CD4-positive, CD25-positive, alpha-beta regulatory T cell (primary cell): ENCODE measurements around the gene SERTAD1. TPM values are rescaled to one million over a fixed set of nuclear protein-coding genes. Genes with fewer than 3 reads are reported as not detected.
"Not testable (repeated sequence)": the region's sequence is repeated elsewhere in the genome, so short reads cannot be mapped to it uniquely, and the experiment has no call there.

Experiments
- ATAC-seq, 2 donors: fragments of 150-1000 bp; cut with Tn5 transposase; one replicate each; pipeline ENCODE4 v1.10.0; 2021; ENCODE audit warnings: low read depth in 2 of 2, moderate number of reproducible peaks in 2 of 2, moderate library complexity in 1 of 2
- DNase-seq, 3 donors: peaks; one replicate each; pipeline versions ENCODE4 v3.0.0 to v3.0.0-alpha.2; 2012 to 2022; ENCODE audit warnings: mixed read lengths in 1 of 3
- H3K27ac ChIP-seq: one replicate; pipeline ENCODE4 v1.7.0; 2013; ENCODE audit warnings: mild to moderate bottlenecking, low read length; ENCODE audit not compliant: insufficient read depth, poor library complexity, severe bottlenecking
- H3K27me3 ChIP-seq: one replicate; pipeline ENCODE4 v1.7.0; 2013; ENCODE audit warnings: low read length; ENCODE audit not compliant: control insufficient read depth, insufficient read depth
- H3K36me3 ChIP-seq: one replicate; pipeline ENCODE4 v1.7.0; 2013; ENCODE audit warnings: mild to moderate bottlenecking, low read length, moderate library complexity; ENCODE audit not compliant: control insufficient read depth, insufficient read depth
- H3K4me1 ChIP-seq: 2 replicates; pipeline ENCODE4 v1.7.0; 2013; ENCODE audit warnings: mild to moderate bottlenecking, low read length; ENCODE audit not compliant: insufficient read depth, control insufficient read depth, poor library complexity, severe bottlenecking
- H3K4me3 ChIP-seq: one replicate; pipeline ENCODE4 v1.7.0; 2013; ENCODE audit warnings: low read depth, mild to moderate bottlenecking, low read length, moderate library complexity
- H3K9me3 ChIP-seq, 2 experiments: 1 replicate in 1 of 2; 2 replicates in 1 of 2; pipeline ENCODE4 v1.7.0; 2013; ENCODE audit warnings: low read length in 2 of 2, mild to moderate bottlenecking in 1 of 2, moderate library complexity in 1 of 2; ENCODE audit not compliant: control insufficient read depth in 2 of 2
- H3K27ac Mint-ChIP-seq, 3 donors: one replicate each; pipeline ENCODE4 v1.8.0; 2020 to 2022; ENCODE audit warnings: mild to moderate bottlenecking in 3 of 3, mixed read lengths in 3 of 3, moderate library complexity in 2 of 3
- H3K27me3 Mint-ChIP-seq: one replicate; pipeline ENCODE4 v1.8.0; 2022; ENCODE audit warnings: mild to moderate bottlenecking, mixed read lengths
- H3K36me3 Mint-ChIP-seq: one replicate; pipeline ENCODE4 v1.8.0; 2020; ENCODE audit warnings: mixed read lengths
- H3K4me1 Mint-ChIP-seq, 4 donors: one replicate each; pipeline ENCODE4 v1.8.0; 2020 to 2022; ENCODE audit warnings: mixed read lengths in 4 of 4, mild to moderate bottlenecking in 1 of 4
- H3K4me3 Mint-ChIP-seq, 4 donors: one replicate each; pipeline ENCODE4 v1.8.0; 2020 to 2022; ENCODE audit warnings: mild to moderate bottlenecking in 4 of 4, mixed read lengths in 4 of 4, moderate library complexity in 3 of 4
- H3K9me3 Mint-ChIP-seq, 7 donors: one replicate each; pipeline ENCODE4 v1.8.0; 2020 to 2022; ENCODE audit warnings: mixed read lengths in 7 of 7, mild to moderate bottlenecking in 3 of 7, moderate library complexity in 2 of 7
- polyA plus RNA-seq, 4 donors: library from polyadenylated mRNA; unstranded; fragments of 300-500 nt; fragmentation: Illumina TruSeq; gene quantifications; one replicate each; pipeline ENCODE4 v1.2.3, GENCODE V29; 2021
- total RNA-seq: library from RNA; stranded (reverse); gene quantifications from one replicate; pipeline ENCODE4 v1.2.3, GENCODE V29; 2022

Gene SERTAD1
- total and polyA plus RNA-seq, 5 donors from 2014 or later: 5.5 to 17.0 (median 6.1) TPM

DNA sequence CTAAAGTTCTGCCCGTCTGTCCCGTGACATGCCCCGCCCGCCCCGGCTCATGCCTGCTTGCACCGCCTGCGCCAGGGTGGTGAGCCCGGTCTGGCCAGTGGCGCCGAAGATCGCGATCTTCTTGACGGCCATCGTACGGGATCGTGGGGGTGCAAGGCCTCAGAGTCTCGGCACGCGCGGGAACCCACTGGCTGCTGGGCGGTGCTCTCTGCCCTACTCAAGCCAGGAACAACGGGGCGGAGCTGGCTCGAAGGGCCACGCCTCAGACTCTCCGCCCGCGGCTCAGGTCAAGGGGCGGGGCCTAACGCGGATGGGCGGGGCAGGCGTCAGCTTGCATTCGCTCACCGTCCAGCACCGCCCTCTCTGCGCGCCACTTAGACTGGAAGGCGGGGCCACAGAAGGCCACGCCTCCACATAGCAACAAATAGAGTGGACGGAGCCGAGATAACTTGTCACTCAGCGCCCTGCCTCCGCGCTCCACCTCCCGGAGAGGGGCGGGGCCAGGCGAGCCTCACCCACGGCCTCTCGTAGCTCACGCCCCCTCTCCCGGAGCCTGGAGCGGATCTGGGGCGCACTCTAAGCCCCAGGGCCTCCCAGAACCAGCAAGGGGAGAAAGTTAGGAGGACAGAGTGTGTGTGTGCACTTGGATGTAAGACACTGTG lies 39.9 kb upstream of the SERTAD1 start, which contains the start of gene BLVRB:
TSS of gene BLVRB (minus strand) at position 189 of the 662 bp plus-strand sequence. CDS start at position 132, 57 bp downstream.
- Mint-ChIP-seq H3K4me3 (peak within 1 kb of the TSS; percentile 19 to 86 (median 82)), H3K27ac (peak within 1 kb of the TSS; percentile 48 to 93 (median 92)), H3K9me3 (no peaks in the 10 kb centered on the region), H3K4me1 (peaks cover 0 to 30% (median 13%) of the 10 kb centered on the region in 4 donors), H3K27me3 (peaks cover 16% of the 10 kb centered on the region), H3K36me3 (no peaks in the 10 kb centered on the region)
- Histone ChIP-seq H3K4me3 (peak within 1 kb of the TSS; percentile 86), H3K36me3 (no peaks in the 10 kb centered on the region), H3K9me3 (no peaks in the 10 kb centered on the region), H3K27ac (peak within 1 kb of the TSS; percentile 67), H3K4me1 (peaks cover 28% of the 10 kb centered on the region), H3K27me3 (peaks cover 7% of the 10 kb centered on the region)
- DNase-seq: peak; percentile 99 to 100 (median 99)
- peak; percentile 88 to 91 for ATAC-seq

DNA sequence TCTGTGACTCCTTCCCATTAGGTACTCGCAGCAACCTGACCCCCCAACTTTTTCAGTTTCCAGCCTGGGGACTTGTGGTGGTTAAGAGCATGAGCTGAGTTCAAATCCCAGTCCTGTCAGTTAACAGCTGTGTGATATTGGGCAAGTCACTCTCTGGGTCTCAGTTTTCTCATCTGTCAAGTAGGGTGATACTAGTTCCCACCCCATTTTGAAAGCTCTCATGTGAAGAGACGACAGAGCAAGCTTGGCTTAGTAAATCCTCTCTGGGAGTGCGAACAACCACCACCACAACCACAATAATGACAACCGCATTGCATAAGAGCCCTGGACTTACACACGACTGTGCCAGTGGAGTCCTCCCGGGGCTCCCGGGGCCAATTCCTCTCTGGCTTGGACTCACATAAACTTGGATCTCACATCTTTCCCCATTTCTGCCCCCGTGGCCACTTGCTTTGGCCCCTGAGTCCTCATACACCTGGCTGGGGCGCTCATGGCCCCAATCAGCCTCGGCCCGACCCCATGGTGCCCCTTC lies 39.3 kb upstream of the SERTAD1 start:
- Mint-ChIP-seq H3K4me1 (peaks cover 0 to 30% (median 13%) of the 10 kb centered on the region in 4 donors), H3K9me3 (no peaks in the 10 kb centered on the region), H3K4me3 (peak overlapping the region; percentile 19 to 86 (median 82)), H3K36me3 (no peaks in the 10 kb centered on the region), H3K27me3 (peaks cover 16% of the 10 kb centered on the region), H3K27ac (peak overlapping the region; percentile 48 to 93 (median 92))
- Histone ChIP-seq H3K9me3 (no peaks in the 10 kb centered on the region), H3K4me1 (peaks cover 28% of the 10 kb centered on the region), H3K36me3 (no peaks in the 10 kb centered on the region), H3K4me3 (peak overlapping the region; percentile 59), H3K27ac (peak overlapping the region; percentile 61), H3K27me3 (peaks cover 7% of the 10 kb centered on the region)
- peak in 1 of 3 donors; percentile 48 for DNase-seq
- no peak for ATAC-seq

DNA sequence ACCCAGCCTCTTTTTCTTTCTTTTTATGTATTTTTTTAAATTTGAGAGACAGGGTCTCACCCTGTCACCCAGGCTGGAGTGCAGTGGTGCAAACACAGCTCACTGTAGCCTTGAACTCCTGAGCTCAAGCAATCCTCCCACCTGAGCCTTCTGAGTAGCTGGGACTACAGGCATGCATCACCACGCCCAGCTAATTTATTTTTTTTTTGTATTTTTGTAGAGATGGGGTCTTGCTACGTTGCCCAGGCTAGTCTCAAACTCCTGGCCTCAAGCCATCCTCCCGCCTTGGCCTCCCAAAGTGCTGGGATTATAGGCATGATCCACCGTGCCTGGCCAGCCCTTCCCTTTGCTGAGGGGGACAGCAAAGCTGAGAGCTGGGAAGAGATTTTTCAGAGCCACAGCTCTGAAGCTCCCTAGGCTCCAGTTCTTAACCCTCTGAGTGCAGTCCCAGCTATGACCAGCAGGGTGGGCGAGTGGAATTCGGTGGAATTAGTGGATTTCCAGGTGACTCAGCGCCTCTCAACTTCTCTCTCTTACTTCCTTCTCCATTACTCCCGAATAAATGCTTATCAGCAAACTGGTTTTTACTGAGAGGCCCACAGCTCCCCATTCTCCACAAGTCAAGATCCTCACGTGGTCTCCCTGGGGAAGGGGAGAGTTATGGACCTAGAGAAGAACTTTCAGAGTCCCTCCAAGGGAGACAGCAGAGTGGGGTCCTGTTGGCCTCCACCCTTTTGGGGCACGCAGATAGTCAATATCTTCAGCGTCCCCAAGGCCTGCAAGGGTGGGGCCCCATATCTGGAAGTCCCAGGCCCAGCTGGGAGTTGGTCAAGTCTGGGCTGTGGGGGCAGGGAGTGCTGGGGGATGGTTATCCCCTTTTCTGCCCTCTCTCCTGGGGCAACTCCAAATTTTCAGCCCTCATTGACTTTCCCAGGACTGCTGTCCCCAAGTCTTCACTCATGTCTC lies 38.5 kb upstream of the SERTAD1 start:
- ATAC-seq: no peak
- Mint-ChIP-seq H3K27me3 (peaks cover 16% of the 10 kb centered on the region), H3K9me3 (no peaks in the 10 kb centered on the region), H3K4me1 (peaks cover 0 to 30% (median 13%) of the 10 kb centered on the region in 4 donors), H3K36me3 (no peaks in the 10 kb centered on the region), H3K4me3 (peak overlapping the region; percentile 19 to 86 (median 82)), H3K27ac (peak overlapping the region in 1 of 3 donors; percentile 92)
- peak; percentile 49 to 66 (median 51) for DNase-seq
- peak overlapping the region; percentile 59 for H3K4me3 ChIP-seq
- H3K27ac ChIP-seq: no peak overlapping the region
- H3K9me3 ChIP-seq: no peaks in the 10 kb centered on the region
- H3K4me1 ChIP-seq: peaks cover 28% of the 10 kb centered on the region
- peaks cover 7% of the 10 kb centered on the region for H3K27me3 ChIP-seq
- H3K36me3 ChIP-seq: no peaks in the 10 kb centered on the region

DNA sequence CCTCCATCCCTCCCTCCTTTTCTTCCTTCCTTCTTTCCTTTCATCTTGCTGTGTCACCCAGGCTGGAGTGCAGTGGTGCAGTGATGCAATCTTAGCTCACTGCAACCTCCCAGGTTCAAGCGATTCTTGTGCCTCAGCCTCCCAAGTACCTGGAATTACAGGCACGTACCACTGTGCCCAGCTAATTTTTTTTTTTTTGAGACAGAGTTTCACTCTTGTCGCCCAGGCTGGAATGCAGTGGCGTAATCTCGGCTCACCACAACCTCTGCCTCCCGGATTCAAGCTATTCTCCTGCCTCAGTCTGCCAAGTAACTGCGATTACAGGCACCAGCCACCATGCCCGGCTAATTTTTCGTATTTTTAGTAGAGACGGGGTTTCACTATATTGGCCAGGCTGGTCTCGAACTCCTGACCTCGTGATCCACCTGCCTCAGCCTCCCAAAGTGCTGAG lies 37.8 kb upstream of the SERTAD1 start:
- not testable (repeated sequence) for H3K9me3 ChIP-seq, H3K27ac ChIP-seq, H3K4me3 Mint-ChIP-seq, H3K9me3 Mint-ChIP-seq, DNase-seq, ATAC-seq, H3K4me3 ChIP-seq, H3K36me3 Mint-ChIP-seq, H3K27ac Mint-ChIP-seq, H3K27me3 ChIP-seq, H3K36me3 ChIP-seq
- H3K27me3 Mint-ChIP-seq: peaks cover 15% of the 10 kb centered on the region
- H3K4me1 Mint-ChIP-seq: peaks cover 0 to 30% (median 13%) of the 10 kb centered on the region in 4 donors
- peaks cover 28% of the 10 kb centered on the region for H3K4me1 ChIP-seq

DNA sequence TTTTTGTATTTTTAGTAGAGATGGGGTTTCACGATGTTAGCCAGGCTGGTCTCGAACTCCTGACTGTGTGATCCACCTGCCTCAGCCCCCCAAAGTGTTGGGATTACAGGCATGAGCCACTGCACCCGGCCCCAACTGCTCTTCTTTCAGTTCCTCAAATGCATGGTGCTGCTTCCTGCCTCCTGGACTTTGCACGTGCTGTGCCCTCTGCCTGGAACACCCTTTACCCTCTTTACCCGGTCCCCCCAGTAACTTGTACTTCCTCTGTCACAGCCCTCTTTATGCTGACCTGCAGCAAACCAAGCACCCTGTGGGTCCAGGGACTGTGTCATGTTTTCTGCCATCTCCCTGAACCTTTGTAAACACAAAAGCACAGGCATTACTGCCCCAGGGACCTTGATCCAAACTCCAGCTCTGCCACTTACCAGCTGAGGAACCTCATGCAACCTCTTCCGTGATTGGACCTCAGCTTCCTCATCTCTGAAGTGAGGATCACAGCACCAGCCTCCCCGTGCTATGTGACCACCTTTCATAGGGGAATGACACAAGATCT lies 36.0 kb upstream of the SERTAD1 start:
- no peaks in the 10 kb centered on the region for H3K36me3 ChIP-seq
- H3K9me3 Mint-ChIP-seq: no peaks in the 10 kb centered on the region
- no peak overlapping the region for H3K27ac ChIP-seq
- H3K4me3 Mint-ChIP-seq: no peak overlapping the region
- H3K4me3 ChIP-seq: no peak overlapping the region
- H3K4me1 ChIP-seq: peaks cover 22% of the 10 kb centered on the region
- ATAC-seq (no peak), DNase-seq (no peak)
- H3K36me3 Mint-ChIP-seq: no peaks in the 10 kb centered on the region
- no peaks in the 10 kb centered on the region for H3K9me3 ChIP-seq
- peaks cover 0 to 25% (median 13%) of the 10 kb centered on the region in 4 donors for H3K4me1 Mint-ChIP-seq
- H3K27me3 ChIP-seq: no peaks in the 10 kb centered on the region
- no peak overlapping the region for H3K27ac Mint-ChIP-seq
- peaks cover 6% of the 10 kb centered on the region for H3K27me3 Mint-ChIP-seq

DNA sequence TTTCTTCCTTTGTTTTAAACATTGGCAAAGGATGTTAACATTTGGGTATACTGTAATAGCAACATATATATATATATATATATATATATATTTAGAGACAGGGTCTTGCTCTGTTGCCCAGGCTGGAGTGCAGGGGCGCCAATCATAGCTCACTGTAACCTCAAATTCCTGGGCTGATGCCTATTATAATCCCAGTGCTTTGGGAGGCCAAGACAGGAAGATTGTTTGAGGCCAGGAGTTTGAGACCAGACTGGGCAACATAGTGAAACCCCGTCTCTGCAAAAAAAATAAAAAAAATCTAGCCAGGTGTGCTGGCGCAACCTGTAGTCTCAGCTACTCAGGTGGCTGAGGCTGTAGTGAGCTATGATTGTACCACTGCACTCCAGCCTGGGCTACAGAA lies 34.4 kb upstream of the SERTAD1 start:
- Mint-ChIP-seq H3K4me1 (peaks cover 0 to 13% (median 4%) of the 10 kb centered on the region in 4 donors), H3K9me3 (no peaks in the 10 kb centered on the region), H3K36me3 (no peaks in the 10 kb centered on the region), H3K27ac (no peak overlapping the region), H3K4me3 (no peak overlapping the region), H3K27me3 (no peaks in the 10 kb centered on the region)
- peaks cover 8% of the 10 kb centered on the region for H3K4me1 ChIP-seq
- ATAC-seq: no peak
- H3K36me3 ChIP-seq: no peaks in the 10 kb centered on the region
- no peak overlapping the region for H3K4me3 ChIP-seq
- no peak for DNase-seq
- no peak overlapping the region for H3K27ac ChIP-seq
- H3K27me3 ChIP-seq: no peaks in the 10 kb centered on the region
- no peaks in the 10 kb centered on the region for H3K9me3 ChIP-seq

DNA sequence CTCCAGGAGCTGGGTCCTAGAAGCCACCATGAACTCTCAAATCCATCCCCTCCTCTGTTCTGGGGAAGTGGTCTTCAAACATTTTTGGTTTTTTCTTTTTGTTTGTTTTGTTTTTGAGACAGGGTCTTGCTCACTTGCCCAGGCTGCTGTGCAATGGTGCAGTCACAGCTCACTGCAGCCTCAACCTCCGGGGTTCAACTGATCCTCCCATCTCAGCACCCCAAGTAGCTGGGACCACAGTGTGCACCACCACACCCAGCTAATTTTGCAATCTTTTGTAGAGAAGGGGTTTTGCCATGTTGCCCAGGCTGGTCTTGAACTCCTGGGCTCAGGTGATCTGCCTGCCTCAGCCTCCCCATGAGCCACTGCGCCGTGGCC lies 32.8 kb upstream of the SERTAD1 start:
- no peak for ATAC-seq
- H3K27me3 ChIP-seq: no peaks in the 10 kb centered on the region
- Mint-ChIP-seq H3K9me3 (no peaks in the 10 kb centered on the region), H3K4me3 (no peak overlapping the region), H3K27me3 (no peaks in the 10 kb centered on the region), H3K27ac (no peak overlapping the region), H3K4me1 (peaks cover 0 to 4% (median under 1%) of the 10 kb centered on the region in 4 donors), H3K36me3 (no peaks in the 10 kb centered on the region)
- no peaks in the 10 kb centered on the region for H3K9me3 ChIP-seq
- DNase-seq: no peak
- no peaks in the 10 kb centered on the region for H3K4me1 ChIP-seq
- H3K27ac ChIP-seq: no peak overlapping the region
- no peak overlapping the region for H3K4me3 ChIP-seq
- no peaks in the 10 kb centered on the region for H3K36me3 ChIP-seq
